Naive thymus-derived CD8-positive, alpha-beta T cell (primary cell): Measurements from ENCODE around the gene DLG1. TPM values are rescaled to one million over a fixed set of nuclear protein-coding genes. Genes with fewer than 3 reads are reported as not detected.

Source experiments
- ATAC-seq, 2 donors: fragments of 150-1000 bp; cut with Tn5 transposase in 1 of 2; sonication (Bioruptor Pico), chemical (Tn5 transposase) in 1 of 2; 1 replicate in 1 of 2; 2 replicates in 1 of 2; pipeline ENCODE4 v1.10.0; 2021; ENCODE audit warnings: mild to moderate bottlenecking in 2 of 2, moderate library complexity in 2 of 2
- POLR2A ChIA-PET: fragments of 350-600 bp; sonication (Branson Sonifier 250); formaldehyde crosslinking; loops from one replicate; lab custom pipeline; 2021; ENCODE audit warnings: antibody characterized with exemption; lab: Charles Lee
- DNase-seq, 10 donors: peaks; one replicate each; pipeline versions ENCODE4 v3.0.0 to v3.0.0-alpha.2; 2020 to 2022
- H3K27ac Mint-ChIP-seq, 10 donors: one replicate each; pipeline ENCODE4 v1.8.0; 2020 to 2022; ENCODE audit warnings: mild to moderate bottlenecking in 10 of 10, mixed read lengths in 10 of 10, moderate library complexity in 4 of 10, inconsistent platforms in 1 of 10
- H3K27me3 Mint-ChIP-seq, 5 donors: one replicate each; pipeline ENCODE4 v1.8.0; 2021 to 2022; ENCODE audit warnings: mixed read lengths in 5 of 5
- H3K36me3 Mint-ChIP-seq, 3 donors: one replicate each; pipeline ENCODE4 v1.8.0; 2020 to 2022; ENCODE audit warnings: mixed read lengths in 3 of 3, mild to moderate bottlenecking in 2 of 3, inconsistent platforms in 1 of 3
- H3K4me1 Mint-ChIP-seq, 4 donors: one replicate each; pipeline ENCODE4 v1.8.0; 2021 to 2022; ENCODE audit warnings: mixed read lengths in 4 of 4
- H3K4me3 Mint-ChIP-seq, 10 donors: one replicate each; pipeline ENCODE4 v1.8.0; 2020 to 2022; ENCODE audit warnings: mild to moderate bottlenecking in 10 of 10, mixed read lengths in 10 of 10, moderate library complexity in 6 of 10, inconsistent platforms in 1 of 10
- H3K9me3 Mint-ChIP-seq, 9 donors: one replicate each; pipeline ENCODE4 v1.8.0; 2020 to 2022; ENCODE audit warnings: mixed read lengths in 9 of 9, mild to moderate bottlenecking in 3 of 9, inconsistent platforms in 1 of 9, moderate library complexity in 1 of 9
- polyA plus RNA-seq, 3 donors: library from polyadenylated mRNA; unstranded; fragments of 300-500 nt; fragmentation: Illumina TruSeq; gene quantifications; one replicate each; pipeline ENCODE4 v1.2.3, GENCODE V29; 2021
- total RNA-seq, 8 experiments: library from RNA in 2 of 8; stranded (reverse) in 2 of 8; gene quantifications; one replicate each; pipeline ENCODE4 v1.2.3 and lab custom pipeline; 2021 to 2026

Gene DLG1
- total and polyA plus RNA-seq, 5 experiments from 2014 or later: 23.5 to 87.1 (median 28.5) TPM

DNA sequence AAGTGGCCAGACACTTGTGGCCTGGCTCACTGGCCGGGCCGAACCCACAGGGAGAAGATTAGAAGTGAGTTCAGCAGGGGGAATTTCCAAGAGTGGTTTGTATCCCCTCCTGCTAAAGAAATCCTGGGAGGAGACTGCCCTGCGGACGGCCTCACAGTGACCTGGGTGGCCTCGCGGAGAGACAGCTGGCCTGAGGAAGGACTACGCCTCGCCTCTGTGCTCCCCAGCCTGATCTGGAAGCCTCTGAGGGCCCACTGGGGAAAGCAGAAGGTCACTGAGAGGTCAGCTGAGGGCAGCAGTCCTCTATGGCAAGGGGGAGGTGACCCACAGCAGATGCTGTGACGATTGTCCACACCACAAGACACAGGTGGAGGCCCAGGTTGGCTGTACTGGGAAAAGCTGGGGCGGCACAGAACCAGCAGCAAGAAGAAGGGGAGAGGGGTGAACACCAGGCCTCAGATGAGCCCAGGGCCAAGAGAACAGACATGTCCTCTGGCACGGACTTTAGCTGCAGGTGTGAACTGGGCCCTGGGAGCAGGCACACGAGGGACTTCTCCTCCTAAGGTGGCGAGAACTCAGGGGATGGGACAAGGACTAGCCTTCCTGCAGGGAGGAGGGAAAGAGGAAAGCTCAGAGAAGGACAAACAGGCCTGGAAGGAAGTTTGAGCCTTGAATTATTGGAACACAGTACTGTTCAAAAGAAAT, 37.2 kb upstream of the DLG1 start:
- POLR2A ChIA-PET: no interaction called here
- Mint-ChIP-seq H3K4me3 (no peak overlapping the region), H3K27me3 (peaks cover 1 to 15% (median 7%) of the 10 kb centered on the region in 5 donors), H3K9me3 (no peaks in the 10 kb centered on the region), H3K27ac (peak overlapping the region in 2 of 10 donors; percentile 31 to 53), H3K36me3 (no peaks in the 10 kb centered on the region), H3K4me1 (peaks cover 0 to 3% (median 0%) of the 10 kb centered on the region in 4 donors)
- ATAC-seq (no peak), DNase-seq (no peak)

- Mint-ChIP-seq H3K4me1 (no peaks in the 10 kb centered on the region), H3K36me3 (no peaks in the 10 kb centered on the region), H3K27me3 (peaks cover 1 to 15% (median 7%) of the 10 kb centered on the region in 5 donors), H3K9me3 (no peaks in the 10 kb centered on the region), H3K27ac (no peak overlapping the region), H3K4me3 (no peak overlapping the region)
- POLR2A ChIA-PET: no interaction called here
- no peak for ATAC-seq
- DNase-seq: no peak
These were observed 35.7 kb upstream of the DLG1 start for GRCh38 chr3:197333901-197334639.

DNA sequence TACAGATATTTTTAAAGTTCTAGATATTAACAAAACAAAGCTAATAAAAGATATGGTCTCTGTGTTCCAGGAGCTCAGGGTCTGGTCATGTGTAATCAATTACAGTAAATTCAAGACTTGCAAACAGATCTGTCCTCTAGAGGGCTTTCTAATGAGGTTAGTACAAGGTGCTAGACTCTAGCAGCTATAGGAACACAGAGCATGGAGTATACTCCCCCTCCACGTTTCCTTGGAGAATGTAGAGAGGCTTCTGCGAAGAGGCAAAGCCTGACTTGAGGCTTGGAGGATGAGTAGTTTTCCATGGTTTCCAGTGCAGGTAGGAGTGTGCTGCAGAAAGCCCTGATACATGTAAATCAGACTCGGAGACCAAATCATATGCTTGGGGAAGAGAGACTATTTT, 32.7 kb upstream of the DLG1 start:
- Mint-ChIP-seq H3K27me3 (peaks cover 1 to 15% (median 7%) of the 10 kb centered on the region in 5 donors), H3K9me3 (no peaks in the 10 kb centered on the region), H3K36me3 (no peaks in the 10 kb centered on the region), H3K4me3 (no peak overlapping the region), H3K4me1 (peaks cover 0 to 6% (median 1%) of the 10 kb centered on the region in 4 donors), H3K27ac (no peak overlapping the region)
- POLR2A ChIA-PET: no interaction called here
- DNase-seq (no peak), ATAC-seq (no peak)

DNA sequence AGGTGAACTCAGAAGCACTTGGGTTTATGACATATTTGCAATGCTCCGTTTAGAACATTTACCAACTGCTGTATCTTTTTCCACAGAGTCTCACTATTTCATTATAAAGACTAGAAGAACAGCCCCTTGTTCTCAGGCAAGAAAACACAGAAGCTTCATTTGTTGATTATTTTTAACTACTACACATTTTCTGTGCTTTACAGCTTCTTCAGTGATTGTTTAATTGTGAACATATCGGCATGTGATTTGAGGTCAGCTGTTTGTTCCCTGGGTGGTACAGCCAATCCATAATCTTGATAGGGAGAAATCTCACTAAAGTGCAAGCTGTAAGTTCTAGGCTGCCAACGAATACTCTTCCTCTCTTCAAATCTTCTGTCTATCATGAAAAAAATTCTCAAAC, 31.0 kb upstream of the DLG1 start:
- H3K4me1 Mint-ChIP-seq: peaks cover 0 to 6% (median 1%) of the 10 kb centered on the region in 4 donors
- no peaks in the 10 kb centered on the region for H3K9me3 Mint-ChIP-seq
- no peak overlapping the region for H3K4me3 Mint-ChIP-seq
- H3K36me3 Mint-ChIP-seq: no peaks in the 10 kb centered on the region
- no peak for ATAC-seq
- no peak for DNase-seq
- H3K27ac Mint-ChIP-seq: no peak overlapping the region
- POLR2A ChIA-PET: no interaction called here
- H3K27me3 Mint-ChIP-seq: peaks cover 3 to 15% (median 9%) of the 10 kb centered on the region in 5 donors

GRCh38 chr3:197328198-197328597, 29.8 kb upstream of the DLG1 start:
- DNase-seq: no peak
- Mint-ChIP-seq H3K4me3 (no peak overlapping the region), H3K27me3 (peaks cover 3 to 15% (median 12%) of the 10 kb centered on the region in 5 donors), H3K4me1 (peaks cover 0 to 6% (median 1%) of the 10 kb centered on the region in 4 donors), H3K27ac (no peak overlapping the region), H3K36me3 (no peaks in the 10 kb centered on the region), H3K9me3 (no peaks in the 10 kb centered on the region)
- no peak for ATAC-seq
- POLR2A ChIA-PET: no interaction called here

DNA sequence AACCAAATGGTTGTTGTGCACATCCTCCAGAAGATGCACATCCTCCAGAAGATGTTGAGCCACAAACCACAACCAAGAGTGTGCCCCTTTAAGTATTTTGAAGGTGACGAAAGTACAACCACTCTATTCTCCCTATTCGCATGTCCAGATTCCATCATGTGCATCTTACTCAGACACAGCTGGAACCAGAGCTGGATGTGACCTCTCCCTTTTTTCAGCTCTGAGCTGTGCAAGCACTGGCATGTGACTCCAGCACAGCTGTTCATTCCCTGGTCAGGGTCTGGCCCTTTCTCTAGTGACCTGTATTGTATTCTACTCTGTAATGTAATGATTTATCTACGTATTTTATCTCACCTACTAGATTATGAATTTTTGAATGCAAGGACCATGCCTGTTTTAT, 29.3 kb upstream of the DLG1 start:
- no peak overlapping the region for H3K4me3 Mint-ChIP-seq
- DNase-seq (peak in 1 of 10 donors; percentile 1), ATAC-seq (no peak)
- peaks cover 2 to 16% (median 13%) of the 10 kb centered on the region in 5 donors for H3K27me3 Mint-ChIP-seq
- H3K4me1 Mint-ChIP-seq: peaks cover 0 to 6% (median 1%) of the 10 kb centered on the region in 4 donors
- H3K36me3 Mint-ChIP-seq: no peaks in the 10 kb centered on the region
- H3K27ac Mint-ChIP-seq: no peak overlapping the region
- POLR2A ChIA-PET: no interaction called here
- H3K9me3 Mint-ChIP-seq: no peaks in the 10 kb centered on the region

DNA sequence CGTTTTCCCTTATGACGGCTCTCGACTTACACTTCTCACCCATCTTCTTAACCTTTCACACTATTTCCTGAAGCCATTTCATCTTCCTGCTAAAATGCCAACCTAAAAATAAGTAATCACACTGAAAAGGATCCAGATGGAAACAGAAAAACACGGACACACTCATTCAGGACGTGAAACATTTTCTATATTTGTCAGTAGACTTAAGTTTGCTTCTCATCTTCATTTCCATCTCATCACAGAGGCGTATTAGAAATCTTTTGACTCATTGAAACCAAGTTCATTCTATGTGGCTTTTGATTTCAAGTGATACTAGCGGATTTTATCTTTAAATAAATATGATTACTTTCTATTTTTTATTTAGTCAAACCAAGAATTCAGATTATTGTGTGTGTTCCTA, 27.4 kb upstream of the DLG1 start:
- H3K4me3 Mint-ChIP-seq: no peak overlapping the region
- no peak overlapping the region for H3K27ac Mint-ChIP-seq
- H3K27me3 Mint-ChIP-seq: peaks cover 2 to 17% (median 6%) of the 10 kb centered on the region in 5 donors
- peaks cover 0 to 5% (median 0%) of the 10 kb centered on the region in 9 donors for H3K9me3 Mint-ChIP-seq
- POLR2A ChIA-PET: no interaction called here
- peaks cover 0 to 6% (median 2%) of the 10 kb centered on the region in 4 donors for H3K4me1 Mint-ChIP-seq
- DNase-seq: no peak
- no peaks in the 10 kb centered on the region for H3K36me3 Mint-ChIP-seq
- no peak for ATAC-seq

GRCh38 chr3:197322149-197322548, 23.7 kb upstream of the DLG1 start:
- Mint-ChIP-seq H3K36me3 (no peaks in the 10 kb centered on the region), H3K27ac (no peak overlapping the region), H3K9me3 (peaks cover 0 to 5% (median 0%) of the 10 kb centered on the region in 9 donors), H3K4me1 (peaks cover 0 to 2% (median 0%) of the 10 kb centered on the region in 4 donors), H3K27me3 (peaks cover 5 to 33% (median 19%) of the 10 kb centered on the region in 5 donors), H3K4me3 (no peak overlapping the region)
- no peak for ATAC-seq
- DNase-seq: no peak
- POLR2A ChIA-PET: no interaction called here

DNA sequence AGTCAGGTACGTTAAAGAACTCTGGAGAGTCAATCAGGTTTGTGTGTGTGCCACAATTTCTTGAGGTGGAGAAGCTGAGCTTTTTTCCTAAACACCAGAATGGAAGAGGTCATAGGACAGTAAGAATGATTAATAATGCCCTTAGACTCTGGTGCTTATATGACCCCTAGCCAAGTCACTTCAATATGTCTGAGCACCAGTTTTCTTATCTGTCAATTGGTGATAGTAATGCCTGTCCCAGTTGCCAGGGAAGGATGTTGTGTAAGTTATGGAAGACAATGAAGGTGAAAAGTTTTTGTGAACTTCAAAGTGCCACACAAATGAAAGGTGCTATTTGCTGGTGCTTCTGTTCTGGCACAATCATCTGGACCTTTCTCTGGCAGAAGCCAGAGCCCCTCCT, 22.2 kb upstream of the DLG1 start:
- peaks cover 0 to 2% (median 0%) of the 10 kb centered on the region in 4 donors for H3K4me1 Mint-ChIP-seq
- DNase-seq (no peak), ATAC-seq (no peak)
- peaks cover 7 to 37% (median 28%) of the 10 kb centered on the region in 5 donors for H3K27me3 Mint-ChIP-seq
- H3K9me3 Mint-ChIP-seq: peaks cover 0 to 5% (median 0%) of the 10 kb centered on the region in 9 donors
- POLR2A ChIA-PET: no interaction called here
- no peaks in the 10 kb centered on the region for H3K36me3 Mint-ChIP-seq
- no peak overlapping the region for H3K27ac Mint-ChIP-seq
- no peak overlapping the region for H3K4me3 Mint-ChIP-seq

- ATAC-seq: no peak
- peaks cover 0 to 2% (median 0%) of the 10 kb centered on the region in 4 donors for H3K4me1 Mint-ChIP-seq
- peaks cover 0 to 3% (median 0%) of the 10 kb centered on the region in 3 donors for H3K36me3 Mint-ChIP-seq
- H3K4me3 Mint-ChIP-seq: no peak overlapping the region
- H3K9me3 Mint-ChIP-seq: peaks cover 0 to 3% (median 2%) of the 10 kb centered on the region in 9 donors
- POLR2A ChIA-PET: no interaction called here
- DNase-seq: no peak
- peaks cover 5 to 36% (median 21%) of the 10 kb centered on the region in 5 donors for H3K27me3 Mint-ChIP-seq
- no peak overlapping the region for H3K27ac Mint-ChIP-seq
These were observed 19.0 kb upstream of the DLG1 start for GRCh38 chr3:197317250-197317963.

- ATAC-seq (no peak), DNase-seq (no peak)
- Mint-ChIP-seq H3K36me3 (peaks cover 0 to 4% (median 0%) of the 10 kb centered on the region in 3 donors), H3K9me3 (peaks cover 0 to 5% (median 0%) of the 10 kb centered on the region in 9 donors), H3K27ac (no peak overlapping the region), H3K27me3 (peaks cover 3 to 12% (median 9%) of the 10 kb centered on the region in 5 donors), H3K4me3 (no peak overlapping the region), H3K4me1 (peaks cover 0 to 3% (median under 1%) of the 10 kb centered on the region in 4 donors)
- POLR2A ChIA-PET: interaction anchor here (0.5 kb wide), 1 partner anchor 516 kb away, joined by 3 read pairs; no protein-coding TSS in a partner anchor
These were observed 14.0 kb upstream of the DLG1 start for GRCh38 chr3:197312431-197312830.

GRCh38 chr3:197311591-197311990, 13.2 kb upstream of the DLG1 start:
- Mint-ChIP-seq H3K27me3 (peaks cover 3 to 12% (median 9%) of the 10 kb centered on the region in 5 donors), H3K9me3 (peaks cover 0 to 5% (median 0%) of the 10 kb centered on the region in 9 donors), H3K4me1 (peaks cover 0 to 3% (median under 1%) of the 10 kb centered on the region in 4 donors), H3K36me3 (peaks cover 0 to 4% (median 0%) of the 10 kb centered on the region in 3 donors), H3K4me3 (no peak overlapping the region), H3K27ac (no peak overlapping the region)
- DNase-seq: no peak
- POLR2A ChIA-PET: no interaction called here
- ATAC-seq: no peak
